ENCODE measurements around the gene ADGRF5.

Gene ADGRF5

GRCh38 chr6:46828939-46829338, 92.8 kb downstream of the ADGRF5 start:
- DNase-seq (ENCODE audit: low read depth): no peak

- DNase-seq (ENCODE audit: low read depth): no peak
These were observed 100.3 kb downstream of the ADGRF5 start for GRCh38 chr6:46821458-46821881.

- DNase-seq (ENCODE audit: low read depth): no peak
These were observed 102.2 kb downstream of the ADGRF5 start for GRCh38 chr6:46819561-46819960.

- DNase-seq (ENCODE audit: low read depth): no peak
These were observed 105.1 kb downstream of the ADGRF5 start for GRCh38 chr6:46816626-46817025.

GRCh38 chr6:46815130-46815529, 106.6 kb downstream of the ADGRF5 start:
- no peak for DNase-seq (ENCODE audit: low read depth)

- no peak for DNase-seq (ENCODE audit: low read depth)
These were observed 112.9 kb downstream of the ADGRF5 start for GRCh38 chr6:46808806-46809205.

Data from EH (cell line).